ENCODE results near the gene NR2C2AP.
"Not testable (repeated sequence)": the region's sequence is repeated elsewhere in the genome, so short reads cannot be mapped to it uniquely, and the experiment has no call there.

The NR2C2AP gene, protein sequence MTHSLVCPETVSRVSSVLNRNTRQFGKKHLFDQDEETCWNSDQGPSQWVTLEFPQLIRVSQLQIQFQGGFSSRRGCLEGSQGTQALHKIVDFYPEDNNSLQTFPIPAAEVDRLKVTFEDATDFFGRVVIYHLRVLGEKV

DNA sequence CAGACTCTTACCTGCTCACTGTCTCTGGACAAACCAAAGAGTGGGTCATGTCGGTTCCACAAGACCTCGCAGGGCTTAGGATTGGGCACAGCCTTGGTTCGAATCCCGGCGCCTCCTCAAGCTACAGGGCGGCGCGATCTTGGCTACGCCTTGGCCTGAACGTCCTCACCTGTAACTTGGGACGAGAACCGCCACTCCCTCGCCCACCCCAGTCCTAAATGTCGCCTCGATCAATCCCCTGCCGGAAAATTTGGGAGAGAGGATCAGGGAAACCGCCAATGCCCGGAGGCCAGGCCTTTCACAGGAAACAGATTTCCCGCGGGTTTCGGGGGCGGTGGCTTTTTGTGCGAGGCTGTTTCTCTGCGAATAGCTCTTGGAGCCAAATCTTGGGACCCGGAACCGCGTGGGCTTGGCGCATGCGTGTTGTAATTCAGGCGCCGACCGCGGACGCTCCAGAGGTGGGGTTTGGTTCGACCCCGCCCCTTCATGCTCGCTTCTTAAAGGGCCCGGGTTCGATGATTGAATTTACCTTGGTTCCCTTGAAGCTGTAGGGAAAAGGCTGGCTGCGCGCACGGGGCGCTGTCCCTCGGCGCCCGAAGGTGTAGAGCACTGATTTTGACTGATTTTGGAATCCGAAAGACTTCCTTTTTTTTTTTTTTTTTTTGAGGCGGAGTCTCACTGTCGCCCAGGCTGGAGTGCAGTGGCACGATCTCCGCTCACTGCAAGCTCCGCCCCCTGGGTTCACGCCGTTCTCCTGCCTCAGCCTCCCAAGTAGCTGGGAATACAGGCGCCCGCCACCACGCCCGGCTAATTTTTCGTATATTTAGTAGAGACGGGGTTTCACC is at the start of gene NR2C2AP:
Gene NR2C2AP, minus strand, starts transcription at position 403 of the 845 bp plus-strand sequence. Its CDS starts 354 bp downstream, at position 49.
- peak; percentile 79 for DNase-seq

DNA sequence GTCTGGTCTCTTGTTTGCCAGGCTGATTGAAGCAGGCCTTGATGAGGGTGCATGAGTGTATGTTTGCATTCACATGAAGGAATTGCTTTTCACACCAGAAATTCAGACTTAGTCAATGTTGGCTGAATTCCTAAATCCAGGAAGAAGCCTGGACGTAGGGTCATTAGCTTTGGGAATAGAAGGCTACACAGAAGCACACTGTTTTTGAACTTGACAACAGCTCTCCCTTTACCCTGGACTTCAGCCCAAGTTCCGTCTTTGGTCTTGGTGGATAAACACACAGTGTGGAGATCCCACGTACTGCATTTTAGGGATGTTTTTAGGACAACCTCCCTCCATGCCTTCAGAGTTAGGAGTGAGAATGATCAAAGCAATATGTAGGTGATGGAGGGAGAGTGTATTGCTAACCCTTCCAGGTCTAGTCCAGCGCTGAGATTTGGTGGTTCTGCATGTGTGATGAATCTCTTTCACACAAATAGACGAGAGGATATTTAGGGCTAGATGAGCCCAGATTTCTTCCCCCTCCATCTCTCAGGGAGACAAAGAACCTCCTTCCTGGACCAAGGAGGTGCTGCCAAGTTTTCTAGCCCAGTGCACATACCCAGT is 47.1 kb upstream of the NR2C2AP start:
- DNase-seq: no peak

DNA sequence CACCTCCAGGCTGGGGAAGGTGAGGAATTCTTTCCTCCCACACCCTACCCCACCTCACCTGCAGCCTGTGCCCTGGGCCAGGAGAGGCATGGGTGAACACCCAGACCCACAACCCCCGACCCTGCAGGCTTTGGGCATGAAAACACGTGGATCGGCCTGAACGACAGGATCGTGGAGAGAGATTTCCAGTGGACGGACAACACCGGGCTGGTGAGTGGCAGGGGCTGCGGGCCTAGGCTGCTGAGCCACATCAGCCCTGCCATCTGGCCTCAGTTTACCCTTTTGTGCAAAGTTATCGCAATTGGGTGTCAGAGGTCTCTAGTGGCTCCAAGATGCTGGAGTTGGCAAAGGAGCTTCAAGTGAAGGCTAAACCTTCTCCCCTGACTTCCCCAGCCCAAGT is 37.3 kb upstream of the NR2C2AP start:
- no peak for DNase-seq

DNA sequence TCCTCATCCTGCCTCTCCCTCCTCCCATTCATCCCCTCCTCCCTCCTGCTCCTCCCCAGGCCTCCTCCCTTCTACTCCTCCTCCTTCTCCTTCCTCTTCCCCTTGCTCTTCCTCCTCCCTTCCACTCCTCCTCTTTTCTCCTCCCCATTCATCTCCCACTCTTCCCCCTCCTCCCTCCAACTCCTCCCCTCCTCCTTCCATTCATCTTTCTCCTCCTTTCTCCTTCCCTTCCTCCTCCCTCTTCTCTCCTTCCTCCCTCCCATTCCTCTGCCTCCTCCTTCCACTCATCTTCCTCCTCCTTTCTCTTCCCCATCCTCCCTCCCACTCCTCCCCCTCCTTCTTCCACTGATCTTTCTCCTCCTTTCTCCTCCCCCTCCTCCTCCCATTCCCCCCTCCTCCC is 36.5 kb upstream of the NR2C2AP start:
- no peak for DNase-seq

DNA sequence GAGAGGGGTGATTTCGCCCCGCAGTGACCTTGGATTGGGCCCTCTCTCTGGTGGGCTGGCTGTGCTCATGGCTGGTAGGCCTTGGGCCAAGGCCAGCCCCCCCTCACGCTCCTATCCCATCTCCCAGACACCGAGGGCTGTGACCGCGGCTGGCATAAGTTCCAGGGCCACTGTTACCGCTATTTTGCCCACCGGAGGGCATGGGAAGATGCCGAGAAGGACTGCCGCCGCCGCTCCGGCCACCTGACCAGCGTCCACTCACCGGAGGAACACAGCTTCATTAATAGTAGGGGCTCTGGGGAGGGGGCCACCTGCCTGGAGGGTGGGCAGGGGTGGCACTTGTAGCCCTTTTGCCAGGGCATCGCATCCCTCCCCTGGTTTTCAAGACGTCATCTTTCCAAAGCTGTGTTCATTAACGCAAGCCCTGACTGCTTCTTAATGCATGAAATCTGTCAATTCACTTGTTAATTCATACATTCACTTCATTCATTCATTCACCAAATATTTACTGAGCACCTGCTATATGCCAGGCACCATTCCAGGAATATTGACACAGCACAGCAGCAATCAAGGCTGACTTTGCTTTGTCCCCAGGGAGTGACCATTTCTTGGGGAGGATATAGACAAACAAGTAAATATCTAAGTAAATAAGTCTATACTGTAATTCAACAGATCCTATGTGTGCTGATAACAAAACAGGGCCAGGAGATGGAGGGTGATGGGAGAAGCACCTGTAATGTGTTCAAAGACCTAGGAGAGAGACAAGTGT is 35.1 kb upstream of the NR2C2AP start:
- no peak for DNase-seq

DNA sequence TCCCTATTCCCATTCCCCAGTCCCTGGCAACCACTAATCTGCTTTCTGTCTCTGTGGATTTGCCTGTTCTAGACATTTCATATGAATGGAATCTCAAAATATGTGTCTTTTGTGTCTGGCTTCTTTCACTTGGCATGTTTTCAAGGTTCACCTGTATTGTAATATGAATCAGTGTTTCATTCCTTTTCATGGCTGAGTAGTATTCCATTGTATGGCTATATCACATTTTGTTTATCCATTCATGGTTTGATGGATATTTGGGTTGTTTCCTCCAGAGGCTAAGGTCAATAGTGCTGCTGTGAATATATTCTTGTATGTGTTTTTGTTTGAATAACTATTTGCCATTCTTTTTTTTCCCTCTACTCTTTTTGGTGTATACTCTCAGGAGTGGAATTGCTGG is 33.0 kb upstream of the NR2C2AP start:
- no peak for DNase-seq

DNA sequence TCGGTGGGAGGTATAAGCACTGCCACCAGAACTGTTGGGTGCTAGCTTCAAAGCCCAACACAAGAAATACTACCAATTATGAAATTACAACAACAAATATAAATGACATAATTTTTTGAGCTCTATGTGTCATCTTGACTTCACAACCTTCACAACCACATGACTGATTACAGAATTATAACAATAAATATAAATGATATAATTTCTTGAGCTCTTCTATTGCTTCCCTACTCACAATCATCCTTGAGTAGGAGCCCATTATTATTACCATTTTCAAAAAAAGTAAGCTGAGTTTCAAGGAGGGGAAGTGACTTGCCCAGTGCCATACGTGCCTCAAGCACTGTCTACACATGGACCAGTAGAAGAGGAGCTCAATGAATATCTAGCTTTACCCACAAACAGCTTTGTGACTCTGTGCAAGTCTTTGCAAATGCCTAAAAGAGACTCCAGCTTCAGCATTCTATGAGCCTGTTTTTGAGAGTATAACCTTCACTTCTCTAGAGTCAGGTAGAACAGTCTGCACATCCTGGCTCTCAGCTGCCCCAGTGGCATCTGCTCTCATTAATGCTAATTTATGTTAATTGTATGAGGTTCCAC is 31.1 kb upstream of the NR2C2AP start:
- DNase-seq: no peak

DNA sequence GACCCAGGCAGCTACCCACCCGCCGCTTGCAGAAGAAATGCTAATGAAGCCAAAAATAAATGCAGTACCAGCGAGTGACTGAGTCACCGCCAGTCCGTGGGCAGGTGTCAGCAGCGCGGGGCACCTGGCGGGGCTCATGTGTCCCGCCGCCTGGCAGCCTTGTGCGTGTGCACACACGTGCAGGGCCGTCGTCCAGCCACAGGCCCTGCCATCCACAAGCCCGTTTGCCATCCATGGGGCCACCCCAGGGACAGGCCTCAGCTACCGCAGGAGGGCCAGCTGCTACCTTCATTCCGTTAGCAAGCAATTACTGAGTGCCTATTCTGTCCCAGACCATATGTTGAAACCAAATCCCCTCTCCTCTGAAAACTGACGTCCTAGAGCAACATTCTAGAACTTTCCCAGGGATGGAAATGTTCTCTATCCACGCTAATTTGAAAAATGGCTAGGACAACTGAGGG is 29.1 kb upstream of the NR2C2AP start:
- DNase-seq: no peak

DNA sequence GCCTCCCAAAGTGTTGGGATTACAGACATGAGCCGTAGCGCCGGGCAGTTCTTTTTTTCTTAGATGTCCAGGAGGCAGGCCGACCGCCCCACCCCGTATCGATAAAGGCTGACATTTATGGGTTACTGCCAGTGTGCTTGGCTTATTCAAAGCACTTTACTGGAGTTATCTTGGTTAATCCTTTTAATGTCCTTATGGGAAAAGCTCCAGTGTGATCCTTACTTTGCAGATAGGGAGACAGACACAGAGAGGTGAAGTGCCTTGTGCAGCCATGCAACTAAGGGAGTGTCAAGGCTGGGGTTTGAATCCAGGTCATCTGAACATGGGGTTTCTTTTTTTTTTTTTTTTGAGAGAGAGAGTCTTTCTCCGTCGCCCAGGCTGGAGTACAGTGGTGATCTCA is 27.8 kb upstream of the NR2C2AP start:
- DNase-seq: no peak

DNA sequence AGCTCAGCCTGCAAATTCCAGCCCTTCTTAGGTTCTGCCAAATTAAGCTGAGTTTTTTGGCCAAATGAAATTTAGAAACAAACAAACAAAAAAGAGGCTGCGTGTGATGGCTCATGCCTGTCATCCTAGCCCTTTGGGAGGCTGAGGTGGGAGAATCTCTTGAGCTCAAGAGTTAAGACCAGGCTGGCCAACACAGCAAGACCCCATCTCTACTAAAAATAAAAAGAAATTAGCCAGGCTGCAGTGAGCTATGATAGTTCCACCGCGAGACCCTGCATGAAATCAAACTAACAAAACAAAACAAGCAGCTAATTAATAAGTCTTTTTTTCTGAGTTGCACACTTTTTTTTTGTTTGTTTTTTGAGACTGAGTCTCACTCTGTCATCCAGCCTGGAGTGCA is 26.5 kb upstream of the NR2C2AP start:
- DNase-seq: no peak

DNA sequence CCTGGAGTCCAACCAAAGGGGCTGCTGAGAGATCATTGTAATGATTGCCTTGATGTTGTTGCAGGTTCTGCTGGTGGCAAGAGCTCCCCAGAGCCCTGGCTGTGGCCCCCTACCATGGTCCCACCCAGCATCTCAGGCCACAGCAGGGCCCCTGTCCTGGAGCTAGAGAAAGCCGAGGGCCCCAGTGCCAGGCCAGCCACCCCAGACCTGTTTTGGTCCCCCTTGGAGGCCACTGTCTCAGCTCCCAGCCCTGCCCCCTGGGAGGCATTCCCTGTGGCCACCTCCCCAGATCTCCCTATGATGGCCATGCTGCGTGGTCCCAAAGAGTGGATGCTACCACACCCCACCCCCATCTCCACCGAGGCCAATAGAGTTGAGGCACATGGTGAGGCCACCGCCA is 24.0 kb upstream of the NR2C2AP start:
- no peak for DNase-seq

DNA sequence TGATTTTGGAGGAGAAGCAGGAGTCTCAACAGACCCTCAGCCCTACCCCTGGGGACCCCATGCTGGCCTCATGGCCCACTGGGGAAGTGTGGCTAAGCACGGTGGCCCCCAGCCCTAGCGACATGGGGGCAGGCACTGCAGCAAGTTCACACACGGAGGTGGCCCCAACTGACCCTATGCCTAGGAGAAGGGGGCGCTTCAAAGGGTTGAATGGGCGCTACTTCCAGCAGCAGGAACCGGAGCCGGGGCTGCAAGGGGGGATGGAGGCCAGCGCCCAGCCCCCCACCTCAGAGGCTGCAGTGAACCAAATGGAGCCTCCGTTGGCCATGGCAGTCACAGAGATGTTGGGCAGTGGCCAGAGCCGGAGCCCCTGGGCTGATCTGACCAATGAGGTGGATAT is 23.4 kb upstream of the NR2C2AP start:
- no peak for DNase-seq

DNA sequence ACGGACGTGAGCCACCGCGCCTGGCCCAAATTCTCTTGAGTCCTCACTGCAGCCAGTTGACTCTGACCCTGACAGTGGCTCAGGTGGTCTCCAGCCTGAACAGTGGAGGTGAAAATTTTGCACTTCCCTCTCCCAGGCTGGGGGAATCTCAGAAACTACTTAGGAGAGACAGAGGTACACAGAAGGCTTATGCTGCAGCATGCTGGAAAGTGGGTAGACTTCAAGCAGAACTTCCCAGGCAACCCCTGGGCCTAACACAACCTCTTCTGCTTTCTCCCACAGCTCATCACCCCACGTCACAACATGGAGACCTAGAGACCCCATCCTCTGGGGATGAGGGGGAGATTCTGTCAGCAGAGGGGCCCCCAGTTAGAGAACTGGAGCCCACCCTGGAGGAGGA is 23.0 kb upstream of the NR2C2AP start:
- no peak for DNase-seq

DNA sequence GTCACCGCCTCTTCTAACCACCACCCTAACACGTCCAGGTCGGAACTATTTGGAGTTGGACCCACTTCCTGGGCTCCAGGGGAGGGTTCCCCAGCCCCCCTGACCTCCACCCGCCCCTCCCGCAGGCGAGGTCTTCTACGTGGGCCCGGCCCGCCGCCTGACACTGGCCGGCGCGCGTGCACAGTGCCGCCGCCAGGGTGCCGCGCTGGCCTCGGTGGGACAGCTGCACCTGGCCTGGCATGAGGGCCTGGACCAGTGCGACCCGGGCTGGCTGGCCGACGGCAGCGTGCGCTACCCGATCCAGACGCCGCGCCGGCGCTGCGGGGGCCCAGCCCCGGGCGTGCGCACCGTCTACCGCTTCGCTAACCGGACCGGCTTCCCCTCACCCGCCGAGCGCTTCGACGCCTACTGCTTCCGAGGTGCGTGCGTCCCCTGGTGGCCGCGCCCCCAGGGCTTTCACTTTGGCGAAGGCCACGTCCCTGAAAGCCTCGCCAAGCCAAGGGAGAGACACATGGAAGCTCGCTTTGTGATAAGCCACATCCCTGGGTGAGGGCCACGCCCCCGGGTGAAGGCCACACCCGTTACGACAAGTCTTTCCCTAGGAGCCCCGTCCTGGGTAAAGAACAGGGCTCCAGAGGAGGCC is 21.8 kb upstream of the NR2C2AP start:
- peak; percentile 42 for DNase-seq

DNA sequence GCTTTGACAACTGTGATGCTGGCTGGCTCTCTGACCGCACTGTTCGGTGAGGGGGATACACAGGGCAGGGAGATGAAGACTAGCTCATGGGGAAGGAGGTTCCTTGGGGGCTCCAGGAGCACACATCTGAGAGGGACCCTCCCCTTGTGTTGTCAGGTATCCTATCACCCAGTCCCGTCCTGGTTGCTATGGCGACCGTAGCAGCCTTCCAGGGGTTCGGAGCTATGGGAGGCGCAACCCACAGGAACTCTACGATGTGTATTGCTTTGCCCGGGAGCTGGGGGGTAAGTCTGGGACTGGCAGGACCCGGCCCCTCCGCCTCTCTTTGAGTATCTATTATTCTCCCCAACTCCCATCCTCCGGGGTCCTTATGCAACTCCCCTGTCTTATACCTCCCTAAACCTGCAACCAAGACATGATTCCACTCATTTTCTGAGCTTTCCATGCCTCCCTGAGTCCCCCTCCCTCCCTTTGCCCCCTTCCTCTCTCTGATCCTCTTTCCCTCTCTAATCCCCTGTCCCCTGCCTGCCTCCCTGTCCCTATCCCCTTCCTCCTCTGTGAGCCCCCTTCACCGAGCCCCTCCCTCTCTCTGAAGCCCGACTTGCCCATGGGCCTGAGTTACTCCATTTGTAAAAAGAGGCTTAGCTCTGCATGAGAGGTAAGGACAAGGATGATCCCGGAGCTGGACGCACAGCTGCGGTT is 21.1 kb upstream of the NR2C2AP start:
- no peak for DNase-seq

DNA sequence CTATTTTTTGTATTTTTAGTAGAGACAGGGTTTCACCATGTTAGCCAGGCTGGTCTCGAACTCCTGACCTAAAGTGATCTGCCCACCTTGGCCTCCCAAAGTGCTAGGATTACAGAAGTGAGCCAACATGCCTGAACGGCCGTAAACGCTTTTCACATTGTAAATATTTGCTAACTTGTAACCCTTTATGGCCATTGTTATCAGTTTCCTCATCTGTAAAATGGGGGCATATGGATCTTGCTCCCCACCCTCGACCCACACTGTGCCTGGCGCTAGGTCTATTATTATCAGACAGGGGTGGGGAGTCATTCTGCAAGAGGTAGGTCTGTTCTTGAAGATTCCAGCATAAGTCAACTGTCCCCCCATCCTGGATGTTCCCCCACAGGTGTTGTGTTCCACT is 20.4 kb upstream of the NR2C2AP start:
- no peak for DNase-seq

DNA sequence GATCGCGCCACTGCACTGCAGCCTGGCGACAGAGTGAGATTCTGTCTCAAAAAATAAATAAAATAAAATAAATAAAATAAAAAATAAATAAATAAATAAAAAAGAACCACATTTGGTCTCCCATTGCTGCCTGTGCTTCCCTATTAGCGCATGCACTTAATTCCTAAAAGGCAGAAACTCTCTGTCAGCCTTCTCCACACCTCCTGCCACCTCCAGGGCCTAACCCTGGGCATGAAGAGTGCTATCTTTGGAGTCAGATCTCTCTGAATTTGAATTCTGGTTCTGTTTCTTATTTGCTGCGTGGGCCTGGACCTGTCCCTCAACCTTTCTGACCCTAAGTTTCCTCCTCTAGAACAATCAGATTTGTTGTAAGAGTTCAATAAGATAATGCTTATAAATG is 19.8 kb upstream of the NR2C2AP start:
- DNase-seq: no peak

DNA sequence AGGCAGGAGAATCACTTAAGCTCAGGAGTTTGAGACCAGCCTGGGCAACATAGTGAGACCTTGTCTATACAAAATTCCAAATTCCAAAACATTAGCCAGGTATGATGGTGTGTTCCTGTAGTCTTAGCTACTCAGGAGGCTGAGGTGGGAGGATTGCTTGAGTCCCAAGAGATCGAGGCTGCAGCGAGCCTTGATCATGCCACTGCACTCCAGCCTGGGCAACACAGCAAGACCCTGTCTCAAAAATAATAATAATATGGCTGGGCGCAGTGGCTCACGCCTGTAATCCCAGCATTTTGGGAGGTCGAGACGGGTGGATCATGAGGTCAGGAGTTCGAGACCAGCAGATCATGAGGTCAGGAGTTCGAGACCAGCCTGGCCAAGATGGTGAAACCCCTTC is 17.8 kb upstream of the NR2C2AP start:
- not testable (repeated sequence) for DNase-seq

DNA sequence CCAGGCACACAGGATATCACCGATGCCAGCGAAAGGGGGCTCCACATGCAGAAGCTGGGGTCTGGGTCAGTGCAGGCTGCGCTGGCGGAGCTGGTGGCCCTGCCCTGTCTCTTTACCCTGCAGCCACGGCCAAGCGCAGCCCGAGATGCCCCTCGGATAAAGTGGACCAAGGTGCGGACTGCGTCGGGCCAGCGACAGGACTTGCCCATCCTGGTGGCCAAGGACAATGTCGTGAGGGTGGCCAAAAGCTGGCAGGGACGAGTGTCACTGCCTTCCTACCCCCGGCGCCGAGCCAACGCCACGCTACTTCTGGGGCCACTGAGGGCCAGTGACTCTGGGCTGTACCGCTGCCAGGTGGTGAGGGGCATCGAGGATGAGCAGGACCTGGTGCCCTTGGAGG is 15.7 kb upstream of the NR2C2AP start:
- no peak for DNase-seq

DNA sequence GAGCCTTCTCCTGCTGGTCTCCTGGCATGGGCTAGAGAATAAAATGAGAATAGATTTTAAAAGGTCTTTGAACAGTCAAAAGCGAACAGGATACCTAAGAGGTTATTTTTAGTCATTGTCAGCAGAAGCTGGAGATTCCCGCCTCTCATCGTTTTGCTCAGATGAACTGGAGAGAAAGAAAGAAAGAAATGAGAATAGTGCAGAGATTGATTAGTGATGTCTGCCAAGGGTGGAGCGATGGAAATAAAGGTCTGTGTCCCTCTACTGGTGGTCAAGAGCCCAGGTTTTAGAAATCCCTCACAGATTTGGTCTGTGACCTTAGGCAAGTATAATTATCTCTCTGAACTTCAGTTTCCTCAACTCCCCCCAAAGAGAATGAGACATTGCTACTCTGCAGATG is 13.9 kb upstream of the NR2C2AP start:
- DNase-seq: no peak

DNA sequence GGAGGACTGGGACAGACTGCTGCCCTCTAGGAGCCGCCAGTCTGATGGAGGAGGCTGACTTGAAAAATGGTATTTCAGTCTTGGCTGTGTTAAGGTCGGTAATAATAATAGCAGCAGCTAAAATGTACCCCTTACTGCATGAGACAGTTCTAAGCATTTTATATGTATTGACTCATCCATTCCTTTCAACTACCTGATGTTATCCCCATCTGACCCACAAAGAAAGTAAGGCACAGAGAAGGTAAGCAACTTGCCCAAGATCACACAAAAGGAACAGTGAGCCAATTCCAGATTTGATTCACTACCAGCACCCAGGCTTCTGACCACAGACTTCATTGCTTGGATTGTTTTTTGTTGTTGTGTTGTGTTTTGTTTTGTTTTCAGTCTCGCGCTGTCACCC is 12.6 kb upstream of the NR2C2AP start:
- no peak for DNase-seq

DNA sequence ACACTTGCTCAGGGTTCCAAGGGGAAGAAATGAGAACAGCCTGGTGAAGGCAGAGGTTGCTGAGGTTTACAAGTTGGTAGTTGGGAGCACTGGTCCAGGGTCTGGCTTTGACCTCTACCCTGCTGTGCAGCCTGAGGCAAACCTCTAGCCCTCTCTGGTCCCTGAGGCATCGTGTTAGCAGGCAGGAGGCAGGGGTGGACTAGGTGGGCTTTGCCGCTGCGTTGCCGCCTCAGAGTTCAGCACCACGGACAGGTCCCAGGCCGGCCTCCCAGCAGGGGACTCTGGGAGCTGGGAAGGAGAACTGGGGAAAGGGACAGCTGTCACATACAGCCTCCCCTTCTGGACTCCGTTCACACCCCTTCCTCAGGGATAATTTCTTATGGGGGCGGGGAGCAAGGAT is 11.7 kb upstream of the NR2C2AP start:
- DNase-seq: no peak
